Mesothelial cell of epicardium (in vitro differentiated cells): ENCODE results near the gene KATNIP. TPM values are rescaled to one million over a fixed set of nuclear protein-coding genes. Genes with fewer than 3 reads are reported as not detected.

Experiments
- DNase-seq, 2 experiments: peaks; one replicate each; pipeline ENCODE4 v3.0.0; 2021; ENCODE audit warnings: low spot score in 2 of 2; ENCODE audit not compliant: unreplicated experiment in 2 of 2
- H3K27ac Mint-ChIP-seq: 2 replicates; pipeline ENCODE4 v1.8.0; 2021; ENCODE audit warnings: mixed read lengths
- H3K27me3 Mint-ChIP-seq: 2 replicates; pipeline ENCODE4 v1.8.0; 2021; ENCODE audit warnings: low read depth, mixed read lengths
- H3K36me3 Mint-ChIP-seq: 2 replicates; pipeline ENCODE4 v1.8.0; 2021; ENCODE audit warnings: mixed read lengths
- H3K4me1 Mint-ChIP-seq: 2 replicates; pipeline ENCODE4 v1.8.0; 2021; ENCODE audit warnings: mixed read lengths
- H3K4me3 Mint-ChIP-seq: 2 replicates; pipeline ENCODE4 v1.8.0; 2021; ENCODE audit warnings: mild to moderate bottlenecking, moderate library complexity, mixed read lengths
- H3K9me3 Mint-ChIP-seq: 2 replicates; pipeline ENCODE4 v1.8.0; 2021; ENCODE audit warnings: mixed read lengths
- CTCF ChIP-seq: fragments of 200-600 bp; sonication (generic); IDR thresholded peaks from one replicate; pipeline ENCODE4 v1.5.0; 2021; ENCODE audit warnings: antibody characterized with exemption; ENCODE audit not compliant: unreplicated experiment
- total RNA-seq: library from RNA; stranded (reverse); gene quantifications from 3 replicates; pipeline ENCODE4 v1.2.1, GENCODE V29; 2021

The KATNIP gene
- total RNA-seq, 1 donor from 2014 or later, result 38.8 TPM

DNA sequence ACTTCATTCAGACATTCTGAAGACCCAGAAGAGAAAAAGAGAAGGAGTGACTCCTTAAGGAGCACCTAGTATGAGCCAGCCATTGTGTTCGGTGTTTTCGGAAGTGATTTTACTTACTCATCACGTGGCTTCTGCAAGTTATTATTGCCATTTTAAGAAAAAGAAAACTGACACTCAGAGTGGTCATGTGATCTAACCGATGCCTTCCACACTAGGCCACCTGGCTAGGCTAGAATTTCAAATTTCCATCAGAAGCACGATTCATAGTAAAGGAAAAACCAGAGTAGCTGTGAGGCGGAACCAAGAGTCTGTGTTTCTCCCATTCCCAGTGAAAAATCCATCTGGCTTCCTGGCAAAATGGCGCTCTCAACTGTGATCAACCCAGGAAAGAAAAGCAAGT, 32.3 kb upstream of the KATNIP start:
- no peak overlapping the region for H3K27ac Mint-ChIP-seq
- peaks cover 58% of the 10 kb centered on the region for H3K36me3 Mint-ChIP-seq
- no peak for TF ChIP-seq CTCF
- H3K4me3 Mint-ChIP-seq, result no peak overlapping the region
- no peaks in the 10 kb centered on the region for H3K4me1 Mint-ChIP-seq
- no peak for DNase-seq
- H3K9me3 Mint-ChIP-seq, result peaks cover 6% of the 10 kb centered on the region
- no peaks in the 10 kb centered on the region for H3K27me3 Mint-ChIP-seq

- Mint-ChIP-seq H3K36me3 (peaks cover 56% of the 10 kb centered on the region), H3K4me1 (no peaks in the 10 kb centered on the region), H3K27ac (no peak overlapping the region)
Measured at GRCh38 chr16:27518226-27518625, 31.7 kb upstream of the KATNIP start.

GRCh38 chr16:27520982-27521673, 28.8 kb upstream of the KATNIP start:
- DNase-seq, result no peak
- Mint-ChIP-seq H3K4me3 (no peak overlapping the region), H3K36me3 (peaks cover 48% of the 10 kb centered on the region), H3K27me3 (no peaks in the 10 kb centered on the region), H3K4me1 (no peaks in the 10 kb centered on the region), H3K27ac (peak overlapping the region; percentile 64), H3K9me3 (no peaks in the 10 kb centered on the region)
- TF ChIP-seq CTCF, result no peak

More at GRCh38 chr16:27518226-27518625, 31.7 kb upstream of the KATNIP start:
- Mint-ChIP-seq H3K9me3 (peaks cover 4% of the 10 kb centered on the region), H3K27me3 (no peaks in the 10 kb centered on the region), H3K4me3 (no peak overlapping the region)
- no peak for DNase-seq
- TF ChIP-seq CTCF, result no peak

DNA sequence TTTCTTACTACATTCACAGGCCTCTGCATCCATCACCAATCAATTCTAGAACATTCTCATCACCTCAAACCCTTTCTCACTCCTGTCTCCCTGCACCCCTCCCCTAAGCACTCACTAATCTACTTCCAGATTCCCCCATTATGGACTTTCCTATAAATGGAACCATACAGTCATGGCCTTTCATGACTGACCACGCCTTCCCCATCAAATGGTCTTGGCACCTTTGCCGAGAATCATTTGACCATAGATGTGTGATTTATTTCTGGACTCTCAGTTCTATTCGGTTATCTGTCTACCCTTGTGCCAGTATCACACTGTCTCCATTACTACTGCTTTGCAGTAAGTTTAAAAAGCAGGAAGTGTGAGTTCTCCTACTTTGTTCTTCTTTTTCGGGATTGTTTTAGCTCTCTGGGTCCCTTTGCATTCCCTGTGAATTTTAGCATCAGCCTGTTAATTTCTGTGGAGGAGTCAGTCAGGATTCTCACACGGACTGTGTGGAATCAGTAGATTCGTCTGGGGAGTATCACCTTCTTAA, 27.7 kb upstream of the KATNIP start:
- no peak for TF ChIP-seq CTCF
- DNase-seq, result no peak
- Mint-ChIP-seq H3K27me3 (no peaks in the 10 kb centered on the region), H3K36me3 (peaks cover 48% of the 10 kb centered on the region), H3K9me3 (no peaks in the 10 kb centered on the region), H3K27ac (no peak overlapping the region), H3K4me3 (no peak overlapping the region), H3K4me1 (peaks cover 5% of the 10 kb centered on the region)

- H3K27me3 Mint-ChIP-seq, result no peaks in the 10 kb centered on the region
- H3K36me3 Mint-ChIP-seq, result peaks cover 55% of the 10 kb centered on the region
- peaks cover 5% of the 10 kb centered on the region for H3K4me1 Mint-ChIP-seq
- peak; percentile 42 to 63 for DNase-seq
- peak overlapping the region; percentile 43 for H3K27ac Mint-ChIP-seq
- H3K9me3 Mint-ChIP-seq, result no peaks in the 10 kb centered on the region
- no peak for TF ChIP-seq CTCF
- H3K4me3 Mint-ChIP-seq, result no peak overlapping the region
Measured at GRCh38 chr16:27526180-27526579, 23.8 kb upstream of the KATNIP start.
